Measurements from ENCODE around the gene C19orf81.

The C19orf81 gene

DNA sequence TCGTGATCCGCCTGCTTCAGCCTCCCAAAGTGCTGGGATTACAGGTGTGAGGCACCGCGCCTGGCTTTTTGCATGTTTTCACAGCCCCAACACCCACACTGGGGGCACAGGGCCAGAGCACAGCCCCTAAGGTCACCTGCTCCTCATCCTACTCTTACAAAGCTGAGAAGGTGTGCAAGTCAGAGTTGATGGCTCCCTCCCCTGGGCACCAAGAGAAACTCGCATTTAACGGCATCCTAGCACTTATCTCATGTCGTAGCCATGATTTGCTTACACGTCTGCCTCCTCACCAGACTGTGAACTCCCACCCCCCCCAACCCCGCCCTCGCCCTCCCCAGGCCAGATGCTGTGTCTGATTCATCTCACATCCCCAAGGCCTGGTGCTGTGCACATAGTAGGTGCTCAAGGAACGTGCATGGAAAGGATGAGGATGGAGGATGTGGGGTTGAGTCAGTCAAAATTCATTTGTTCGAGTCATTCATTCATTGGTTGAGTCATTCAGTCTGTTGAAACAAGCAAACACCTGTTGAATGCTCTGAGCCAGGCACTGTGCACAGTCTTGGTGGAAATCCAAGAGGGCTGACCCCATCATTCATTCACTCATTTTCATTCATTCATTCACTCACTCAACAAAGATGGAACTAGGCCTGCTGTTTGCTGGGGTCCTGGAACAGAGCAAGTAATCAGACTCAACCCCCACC is 59.1 kb downstream of the C19orf81 start:
- DNase-seq = no peak

Data from amygdala (tissue), 56 donors.